Mesenchymal stem cell (in vitro differentiated cells and primary cell): ENCODE data around the gene GPSM1.

Experiments used
- DNase-seq: peaks from one replicate; pipeline ENCODE4 v3.0.0-alpha.2; 2013
- H2AFZ ChIP-seq: one replicate; pipeline ENCODE4 v1.6.1; 2013; ENCODE audit warnings: low read depth, mild to moderate bottlenecking, control low read depth, inconsistent platforms, low read length, moderate library complexity
- H2AK5ac ChIP-seq: 2 replicates; pipeline ENCODE4 v1.6.1; 2013; ENCODE audit warnings: low read length, moderate library complexity, mild to moderate bottlenecking, inconsistent platforms; ENCODE audit not compliant: severe bottlenecking
- H2BK120ac ChIP-seq: one replicate; pipeline ENCODE4 v1.6.1; 2013; ENCODE audit warnings: low read depth, mild to moderate bottlenecking, inconsistent platforms, low read length, moderate library complexity
- H2BK12ac ChIP-seq, 2 experiments: one replicate each; pipeline ENCODE4 v1.6.1; 2013; ENCODE audit warnings: inconsistent platforms in 2 of 2, low read length in 2 of 2, mild to moderate bottlenecking in 2 of 2, moderate library complexity in 2 of 2, control low read depth in 1 of 2
- H2BK15ac ChIP-seq: one replicate; pipeline ENCODE4 v1.6.1; 2013; ENCODE audit warnings: mild to moderate bottlenecking, low read depth, inconsistent platforms; ENCODE audit not compliant: poor library complexity, severe bottlenecking
- H2BK5ac ChIP-seq: 2 replicates; pipeline ENCODE4 v1.6.1; 2013; ENCODE audit warnings: low read depth, mild to moderate bottlenecking, low read length, control low read depth, inconsistent platforms; ENCODE audit not compliant: poor library complexity, severe bottlenecking
- H3K14ac ChIP-seq, 2 experiments: one replicate each; pipeline ENCODE4 v1.6.1; 2013; ENCODE audit warnings: inconsistent platforms in 2 of 2, low read length in 2 of 2, control low read depth in 1 of 2, mild to moderate bottlenecking in 1 of 2, moderate library complexity in 1 of 2
- H3K18ac ChIP-seq, 2 experiments: one replicate each; pipeline ENCODE4 v1.6.1; 2013; ENCODE audit warnings: inconsistent platforms in 2 of 2, low read length in 2 of 2, control low read depth in 1 of 2, low read depth in 1 of 2, mild to moderate bottlenecking in 1 of 2
- H3K23ac ChIP-seq, 2 experiments: one replicate each; pipeline ENCODE4 v1.6.1; 2013; ENCODE audit warnings: inconsistent platforms in 2 of 2, low read length in 2 of 2, mild to moderate bottlenecking in 2 of 2, moderate library complexity in 2 of 2, control low read depth in 1 of 2
- H3K27ac ChIP-seq: 2 replicates; pipeline ENCODE4 v1.5.1; 2013; ENCODE audit warnings: mild to moderate bottlenecking, moderate library complexity, low read length, control low read depth, inconsistent platforms; ENCODE audit not compliant: poor library complexity, severe bottlenecking
- H3K27me3 ChIP-seq, 2 experiments: 2 replicates each; pipeline versions ENCODE4 v1.6.1 to v1.7.0; 2013; ENCODE audit warnings: low read length in 2 of 2, mild to moderate bottlenecking in 2 of 2, moderate library complexity in 2 of 2, control low read depth in 1 of 2, inconsistent platforms in 1 of 2; ENCODE audit not compliant: control insufficient read depth in 1 of 2, insufficient read depth in 1 of 2
- H3K36me3 ChIP-seq, 2 experiments: 2 replicates each; pipeline versions ENCODE4 v1.6.1 to v1.7.0; 2013; ENCODE audit warnings: low read length in 2 of 2, control low read depth in 1 of 2, inconsistent platforms in 1 of 2, low read depth in 1 of 2, mild to moderate bottlenecking in 1 of 2; ENCODE audit not compliant: insufficient read depth in 2 of 2, control insufficient read depth in 1 of 2
- H3K4ac ChIP-seq, 2 experiments: one replicate each; pipeline ENCODE4 v1.6.1; 2013; ENCODE audit warnings: inconsistent platforms in 2 of 2, low read length in 2 of 2, mild to moderate bottlenecking in 2 of 2, moderate library complexity in 2 of 2, control low read depth in 1 of 2, low read depth in 1 of 2
- H3K4me1 ChIP-seq: 2 replicates; pipeline ENCODE4 v1.6.1; 2013; ENCODE audit warnings: low read depth, low read length, control low read depth; ENCODE audit not compliant: control insufficient read depth, insufficient read depth
- H3K4me2 ChIP-seq: 2 replicates; pipeline ENCODE4 v1.6.1; 2013; ENCODE audit warnings: low read length, mild to moderate bottlenecking, inconsistent platforms; ENCODE audit not compliant: poor library complexity, severe bottlenecking
- H3K4me3 ChIP-seq, 2 experiments: 2 replicates each; pipeline versions ENCODE4 v1.5.1 to v1.7.0; 2013; ENCODE audit warnings: low read length in 2 of 2, mild to moderate bottlenecking in 2 of 2, control low read depth in 1 of 2, low read depth in 1 of 2; ENCODE audit not compliant: insufficient read depth in 1 of 2
- H3K79me1 ChIP-seq: replicated peaks from 2 replicates; pipeline ENCODE4 v1.6.1; 2013; ENCODE audit warnings: mild to moderate bottlenecking, control low read depth, low read length, inconsistent platforms; ENCODE audit not compliant: poor library complexity, severe bottlenecking
- H3K9ac ChIP-seq: 2 replicates; pipeline ENCODE4 v1.7.0; 2013; ENCODE audit warnings: mild to moderate bottlenecking, low read length, moderate library complexity
- H3K9me3 ChIP-seq: 2 replicates; pipeline ENCODE4 v1.7.0; 2013; ENCODE audit warnings: mild to moderate bottlenecking, low read length; ENCODE audit not compliant: control insufficient read depth
- H4K8ac ChIP-seq: one replicate; pipeline ENCODE4 v1.6.1; 2013; ENCODE audit warnings: inconsistent platforms, mild to moderate bottlenecking, low read length, moderate library complexity
- H4K91ac ChIP-seq: one replicate; pipeline ENCODE4 v1.6.1; 2013; ENCODE audit warnings: mild to moderate bottlenecking, low read length, inconsistent platforms
- WGBS: methylation state at CpG from one replicate; pipeline ENCODE4 v1.1.7; 2013; ENCODE audit warnings: mixed read lengths; 5-methylcytosine and 5-hydroxymethylcytosine counted together

The GPSM1 gene

GRCh38 chr9:136358888-136359287, 31.5 kb downstream of the GPSM1 start:
- no peak overlapping the region for H3K14ac ChIP-seq
- no peak overlapping the region for H2AFZ ChIP-seq
- no peak overlapping the region for H3K23ac ChIP-seq
- no peak overlapping the region for H3K4me2 ChIP-seq
- H3K27me3 ChIP-seq, result no peaks in the 10 kb centered on the region
- H3K27ac ChIP-seq, result no peak overlapping the region
- peaks cover 6% of the 10 kb centered on the region for H3K79me1 ChIP-seq
- peaks cover 60% of the 10 kb centered on the region for H3K4me1 ChIP-seq
- H3K9me3 ChIP-seq, result no peaks in the 10 kb centered on the region
- peaks cover 21 to 68% of the 10 kb centered on the region in 2 experiments for H3K36me3 ChIP-seq
- H2BK12ac ChIP-seq, result no peak overlapping the region
- H3K9ac ChIP-seq, result no peak overlapping the region
- no peak overlapping the region for H2BK120ac ChIP-seq
- H2AK5ac ChIP-seq, result no peak overlapping the region
- 93% methylated on average over 2 of the region's 2 CpGs for WGBS
- no peak overlapping the region for H3K18ac ChIP-seq
- no peak overlapping the region for H3K4ac ChIP-seq
- no peak overlapping the region for H2BK5ac ChIP-seq
- no peak for DNase-seq
- no peak overlapping the region for H4K91ac ChIP-seq
- no peak overlapping the region for H4K8ac ChIP-seq
- H3K4me3 ChIP-seq, result no peak overlapping the region
- H2BK15ac ChIP-seq, result no peak overlapping the region

- DNase-seq, result no peak
- H3K36me3 ChIP-seq, result peaks cover 21 to 77% of the 10 kb centered on the region in 2 experiments
- H3K23ac ChIP-seq, result no peak overlapping the region
- no peaks in the 10 kb centered on the region for H3K27me3 ChIP-seq
- peaks cover 10% of the 10 kb centered on the region for H3K79me1 ChIP-seq
- H3K4me2 ChIP-seq, result no peak overlapping the region
- H2AK5ac ChIP-seq, result no peak overlapping the region
- H4K8ac ChIP-seq, result peak overlapping the region; percentile 84
- peak overlapping the region; percentile 84 for H4K91ac ChIP-seq
- H3K4ac ChIP-seq, result peak overlapping the region; percentile 20 to 60
- no peak overlapping the region for H2BK5ac ChIP-seq
- no peak overlapping the region for H2AFZ ChIP-seq
- no peak overlapping the region for H2BK15ac ChIP-seq
- peak overlapping the region; percentile 42 for H2BK120ac ChIP-seq
- no peak overlapping the region for H3K27ac ChIP-seq
- H3K18ac ChIP-seq, result peak overlapping the region; percentile 69 to 72
- 92% methylated on average over 37 of the region's 38 CpGs for WGBS
- H2BK12ac ChIP-seq, result peak overlapping the region in 1 of 2 experiments; percentile 75
- peaks cover 57% of the 10 kb centered on the region for H3K4me1 ChIP-seq
- H3K4me3 ChIP-seq, result no peak overlapping the region
- no peaks in the 10 kb centered on the region for H3K9me3 ChIP-seq
- H3K9ac ChIP-seq, result no peak overlapping the region
- peak overlapping the region in 1 of 2 experiments; percentile 79 for H3K14ac ChIP-seq
These were observed 32.7 kb downstream of the GPSM1 start for GRCh38 chr9:136359774-136360718.

DNA sequence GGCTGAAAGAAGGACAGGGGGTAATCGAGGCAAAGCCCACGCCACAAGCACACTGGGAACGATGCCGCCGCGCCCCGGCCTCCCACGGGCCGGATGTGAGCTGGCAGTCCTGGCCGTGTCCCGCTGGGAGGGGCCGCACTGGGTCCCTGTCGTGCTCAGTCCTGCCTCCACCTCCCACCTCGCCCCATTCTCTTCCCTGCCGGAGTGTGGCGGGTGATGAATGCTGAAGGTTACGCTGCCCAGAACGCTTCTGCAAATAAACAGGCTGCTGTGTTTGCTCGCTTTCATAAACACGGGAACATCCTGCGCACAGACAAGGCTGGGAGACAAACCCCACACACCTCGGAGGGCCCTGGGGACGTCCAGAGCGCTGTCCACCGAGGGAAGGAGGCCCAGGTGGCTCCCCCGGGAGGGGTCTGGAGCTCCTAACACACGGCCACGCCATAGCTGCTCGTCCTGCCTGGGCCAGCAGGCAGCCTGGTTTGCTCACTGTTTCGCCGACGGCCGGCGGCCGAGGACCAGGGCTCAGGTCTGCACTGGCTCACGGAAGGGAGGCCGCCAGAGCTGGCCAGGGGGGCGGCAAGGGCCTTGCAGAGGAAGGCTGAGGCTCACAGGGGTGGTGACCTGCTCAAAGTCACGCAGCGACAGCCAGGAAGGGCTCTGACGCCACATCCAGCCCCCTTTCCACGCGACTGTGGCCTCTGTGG, 33.9 kb downstream of the GPSM1 start:
- H3K27me3 ChIP-seq, result no peaks in the 10 kb centered on the region
- peak overlapping the region; percentile 74 to 77 for H3K4ac ChIP-seq
- H3K23ac ChIP-seq, result peak overlapping the region in 1 of 2 experiments; percentile 63
- peak overlapping the region; percentile 15 for H4K91ac ChIP-seq
- no peak overlapping the region for H3K4me3 ChIP-seq
- H3K9ac ChIP-seq, result peak overlapping the region; percentile 63
- no peak overlapping the region for H2BK15ac ChIP-seq
- peaks cover 20 to 76% of the 10 kb centered on the region in 2 experiments for H3K36me3 ChIP-seq
- no peak overlapping the region for H3K27ac ChIP-seq
- no peak overlapping the region for H2BK5ac ChIP-seq
- WGBS, result 65% methylated on average over 43 of the region's 43 CpGs
- peaks cover 55% of the 10 kb centered on the region for H3K4me1 ChIP-seq
- no peak overlapping the region for H2AFZ ChIP-seq
- H4K8ac ChIP-seq, result peak overlapping the region; percentile 84
- DNase-seq, result peak; percentile 65
- H2BK12ac ChIP-seq, result peak overlapping the region in 1 of 2 experiments; percentile 89
- H2BK120ac ChIP-seq, result peak overlapping the region; percentile 0
- no peaks in the 10 kb centered on the region for H3K9me3 ChIP-seq
- H3K4me2 ChIP-seq, result no peak overlapping the region
- peaks cover 11% of the 10 kb centered on the region for H3K79me1 ChIP-seq
- H2AK5ac ChIP-seq, result no peak overlapping the region
- peak overlapping the region; percentile 69 to 90 for H3K18ac ChIP-seq
- H3K14ac ChIP-seq, result peak overlapping the region in 1 of 2 experiments; percentile 94
